Endothelial cell of umbilical vein (primary cell): ENCODE data around the gene CBX4. TPM values are rescaled to one million over a fixed set of nuclear protein-coding genes. Genes with fewer than 3 reads are reported as not detected.
A peak's percentile ranks its signal among the peaks of the same experiment; 100 is the strongest.

Experiments used
- BruUV-seq: library from RNA; stranded (reverse); fragments of 400-500 nt; replicated peaks from 2 replicates; lab custom pipeline; 2021; lab: Mats Ljungman, UMichigan
- CTCF ChIA-PET: fragments of 300-600, 350-600 bp; sonication (Branson Sonifier 250); formaldehyde crosslinking; loops from one replicate; lab custom pipeline; 2021; ENCODE audit warnings: antibody characterized with exemption, inconsistent platforms; lab: Charles Lee
- POLR2A ChIA-PET: fragments of 300-600, 350-600 bp; sonication (Branson Sonifier 250); formaldehyde crosslinking; loops from one replicate; lab custom pipeline; 2021; ENCODE audit warnings: antibody characterized with exemption, inconsistent platforms; lab: Charles Lee
- DNase-seq: peaks from one replicate; pipeline ENCODE4 v3.0.0-alpha.2; 2011; ENCODE audit warnings: low read depth, low spot score
- FAIRE-seq: peaks from 2 replicates; lab custom pipeline; 2011; peaks lifted over from hg19 to GRCh38; lab: Jason Lieb, UNC
- H2AFZ ChIP-seq: 2 replicates; pipeline ENCODE4 v1.6.0; 2012; ENCODE audit warnings: low read depth, low read length, control low read depth, inconsistent platforms
- H3K27ac ChIP-seq: 2 replicates; pipeline ENCODE4 v1.5.1; 2011; ENCODE audit warnings: low read depth, mild to moderate bottlenecking, control low read depth, low read length, moderate library complexity; ENCODE audit not compliant: insufficient read depth
- H3K27me3 ChIP-seq, 2 experiments: 2 replicates each; pipeline versions ENCODE4 v1.6.0 to v1.6.1; 2011; ENCODE audit warnings: low read length in 2 of 2, mixed read lengths in 1 of 2; ENCODE audit not compliant: control insufficient read depth in 2 of 2, insufficient read depth in 2 of 2
- H3K36me3 ChIP-seq, 2 experiments: 2 replicates in 1 of 2; 3 replicates in 1 of 2; pipeline ENCODE4 v1.5.1; 2011; ENCODE audit warnings: low read length in 2 of 2, mild to moderate bottlenecking in 1 of 2, moderate library complexity in 1 of 2; ENCODE audit not compliant: control insufficient read depth in 2 of 2, insufficient read depth in 2 of 2; ENCODE audit errors: extremely low read depth in 1 of 2
- H3K4me1 ChIP-seq: 3 replicates; pipeline ENCODE4 v1.5.1; 2011; ENCODE audit warnings: mild to moderate bottlenecking, low read length; ENCODE audit not compliant: control insufficient read depth, insufficient read depth; ENCODE audit errors: extremely low read depth
- H3K4me2 ChIP-seq: 2 replicates; pipeline ENCODE4 v1.6.1; 2011; ENCODE audit warnings: low read length, control low read depth, mixed read lengths; ENCODE audit not compliant: insufficient read depth
- H3K4me3 ChIP-seq, 3 experiments: fragments of 200-600 bp in 1 of 3; sonication (generic), shearing (Covaris generic) in 1 of 3; replicated peaks in 1 of 3; 2 replicates each; pipeline ENCODE4 v1.5.1; 2011 to 2016; ENCODE audit warnings: control low read depth in 3 of 3, low read length in 3 of 3, mild to moderate bottlenecking in 2 of 3, inconsistent platforms in 1 of 3, low read depth in 1 of 3, moderate library complexity in 1 of 3; ENCODE audit not compliant: insufficient read depth in 1 of 3
- H3K79me2 ChIP-seq: 2 replicates; pipeline ENCODE4 v1.6.0; 2012; ENCODE audit warnings: low read length, inconsistent platforms; ENCODE audit not compliant: control insufficient read depth, insufficient read depth
- H3K9ac ChIP-seq: replicated peaks from 2 replicates; pipeline ENCODE3; 2011; ENCODE audit warnings: low read length, control low read depth; ENCODE audit not compliant: insufficient read depth; ENCODE audit errors: extremely low read depth
- H3K9me1 ChIP-seq: replicated peaks from 3 replicates; pipeline ENCODE4 v1.6.0; 2011; ENCODE audit warnings: mild to moderate bottlenecking, low read length; ENCODE audit not compliant: control insufficient read depth, insufficient read depth; ENCODE audit errors: extremely low read depth
- H3K9me3 ChIP-seq: replicated peaks from 2 replicates; pipeline ENCODE4 v1.5.1; 2012; ENCODE audit warnings: low read length, inconsistent platforms; ENCODE audit not compliant: control insufficient read depth, insufficient read depth
- H4K20me1 ChIP-seq: replicated peaks from 2 replicates; pipeline ENCODE3; 2011; ENCODE audit warnings: mild to moderate bottlenecking, low read length; ENCODE audit not compliant: control insufficient read depth, insufficient read depth; ENCODE audit errors: extremely low read depth
- CTCF ChIP-seq, 2 donors: IDR thresholded peaks; 1 replicate in 1 of 2; 2 replicates in 1 of 2; pipeline ENCODE4 v1.5.1; 2011; ENCODE audit warnings: low read length in 2 of 2, mild to moderate bottlenecking in 2 of 2, moderate library complexity in 2 of 2, control low read depth in 1 of 2, inconsistent platforms in 1 of 2, low read depth in 1 of 2; ENCODE audit not compliant: insufficient read depth in 1 of 2; ENCODE audit errors: extremely low read depth in 1 of 2
- EZH2 ChIP-seq: IDR thresholded peaks from 2 replicates; pipeline ENCODE4 v1.6.1; 2012; ENCODE audit warnings: borderline replicate concordance, low read depth, mild to moderate bottlenecking, moderate library complexity, low read length, inconsistent platforms; ENCODE audit not compliant: severe bottlenecking
- FOS ChIP-seq: IDR thresholded peaks from 2 replicates; pipeline ENCODE4 v1.6.1; 2011; ENCODE audit warnings: mild to moderate bottlenecking, low read length, moderate library complexity, borderline replicate concordance; ENCODE audit not compliant: insufficient read depth
- GATA2 ChIP-seq: IDR thresholded peaks from 2 replicates; pipeline ENCODE4 v1.7.0; 2011; ENCODE audit warnings: low read depth, mild to moderate bottlenecking, moderate library complexity, mixed read lengths, low read length; ENCODE audit not compliant: insufficient read length, insufficient read depth
- MAX ChIP-seq: IDR thresholded peaks from 2 replicates; pipeline ENCODE4 v1.6.1; 2011; ENCODE audit not compliant: insufficient read depth, insufficient read length
- MYC ChIP-seq: IDR thresholded peaks from one replicate; pipeline ENCODE4 v1.6.1; 2011; ENCODE audit warnings: mild to moderate bottlenecking, low read depth, low read length
- POLR2A ChIP-seq: IDR thresholded peaks from 2 replicates; pipeline ENCODE4 v1.6.1; 2012; ENCODE audit warnings: low read depth, mild to moderate bottlenecking, control low read depth, low read length
- POLR2AphosphoS5 ChIP-seq: IDR thresholded peaks from 2 replicates; pipeline ENCODE4 v1.6.1; 2012; ENCODE audit warnings: low read depth, mild to moderate bottlenecking, control low read depth, low read length, moderate library complexity; ENCODE audit not compliant: insufficient read depth
- dilution Hi-C: fragments of 300-500 bp; cut with MboI; formaldehyde crosslinking; loops from one replicate; pipeline ENCODE4 v1.15.0; 2019; ENCODE audit warnings: low sequenced_read_pairs; ENCODE audit not compliant: extremely low pct_ligation_motif_present
- intact Hi-C: fragments of 100-400 bp; cut with micrococcal nuclease; formaldehyde crosslinking; loops from one replicate; pipeline ENCODE4 v1.10.0; 2022
- polyA plus RNA-seq, 4 experiments: library from polyadenylated mRNA; depleted of rRNA in 3 of 4; stranded (reverse) in 3 of 4; unstranded in 1 of 4; fragments of >200 nt; gene quantifications; 2 replicates each; pipeline versions ENCODE4 v1.2.1 to v1.2.3, GENCODE V29; 2011 to 2012; ENCODE audit warnings: missing spikeins in 1 of 4
- total RNA-seq: library from RNA; stranded (reverse); gene quantifications from 2 replicates; pipeline ENCODE4 v1.2.3, GENCODE V29; 2021

Gene CBX4
- total and polyA plus RNA-seq, 2 donors (not counting 3 experiments of a cell fraction or from before 2014, with no cell fraction given): 7.0 to 12.3 TPM

- Histone ChIP-seq H3K4me2 (peak overlapping the region; percentile 90), H3K9ac (peak overlapping the region; percentile 68), H4K20me1 (no peaks in the 10 kb centered on the region), H3K4me1 (peaks cover 3% of the 10 kb centered on the region), H3K9me3 (no peaks in the 10 kb centered on the region), H3K79me2 (no peaks in the 10 kb centered on the region), H3K27me3 (peaks cover 0 to 4% of the 10 kb centered on the region in 2 experiments), H3K9me1 (no peaks in the 10 kb centered on the region), H3K36me3 (no peaks in the 10 kb centered on the region), H3K27ac (peak overlapping the region; percentile 39), H2AFZ (peak overlapping the region; percentile 96), H3K4me3 (peak overlapping the region; percentile 11 to 72 (median 51))
- ChIA-PET CTCF (interaction anchor here (0.7 to 0.8 kb wide), 2 partner anchors 10 to 56 kb away, joined by 3 to 4 read pairs; no protein-coding TSS in a partner anchor), POLR2A (no interaction called here)
- no peak for TF ChIP-seq EZH2
- TF ChIP-seq MYC: no peak
- TF ChIP-seq MAX: no peak
- TF ChIP-seq POLR2A: no peak
- TF ChIP-seq GATA2: no peak
- no peak for TF ChIP-seq FOS
- no peak for TF ChIP-seq CTCF (IDR thresholded peaks at IDR 0.05; ENCODE audit: extremely low read depth in 1 of 2, insufficient read depth in 1 of 2, low read depth in 1 of 2, low read length in 2 of 2)
- no peak for TF ChIP-seq POLR2AphosphoS5
- intact Hi-C loops (no loop called here), dilution Hi-C loops (no loop called here)
- DNase-seq: peak; percentile 66
- FAIRE-seq: peak; percentile 82
- BruUV-seq: no TSS peak
Measured at GRCh38 chr17:79852748-79853147, 13.5 kb upstream of the CBX4 start.
